Stimulated activated CD4-positive, alpha-beta T cell treated with anti-CD3 and anti-CD28 coated beads, Interleukin-4, amount 100 ng/mL, for 48 hours (primary cell): Measurements from ENCODE around the gene KLK6.
"Not testable (repeated sequence)": the region's sequence is repeated elsewhere in the genome, so short reads cannot be mapped to it uniquely, and the experiment has no call there.

Source experiments
- DNase-seq, 2 donors: peaks; one replicate each; pipeline ENCODE4 v3.0.0-alpha.2; 2020; ENCODE audit warnings: low read depth in 2 of 2

The KLK6 gene

GRCh38 chr19:50992666-50993035 lies 23.3 kb upstream of the KLK6 start:
- DNase-seq: no peak

GRCh38 chr19:50984416-50984815 lies 15.0 kb upstream of the KLK6 start:
- not testable (repeated sequence) for DNase-seq

- DNase-seq: no peak
Observed at GRCh38 chr19:50983625-50984292, 14.4 kb upstream of the KLK6 start, which contains the start of gene KLK7. KLK7 (minus strand) TSS chr19:50983917; CDS start chr19:50982399, 1,518 bp downstream.

GRCh38 chr19:50982186-50982585 lies 12.8 kb upstream of the KLK6 start:
- DNase-seq: no peak

GRCh38 chr19:50981587-50982146 lies 12.3 kb upstream of the KLK6 start:
- no peak for DNase-seq

GRCh38 chr19:50980208-50980607 lies 10.8 kb upstream of the KLK6 start:
- DNase-seq: no peak

- no peak for DNase-seq
Observed at GRCh38 chr19:50979758-50980157, 10.4 kb upstream of the KLK6 start.

GRCh38 chr19:50978772-50979390 lies 9.5 kb upstream of the KLK6 start:
- no peak for DNase-seq

- no peak for DNase-seq
Observed at GRCh38 chr19:50977626-50978025, 8.2 kb upstream of the KLK6 start.

- DNase-seq: no peak
Observed at GRCh38 chr19:50975766-50976165, 6.4 kb upstream of the KLK6 start.

- no peak for DNase-seq
Observed at GRCh38 chr19:50974702-50975556, 5.5 kb upstream of the KLK6 start.

GRCh38 chr19:50972795-50973376 lies 3.5 kb upstream of the KLK6 start:
- DNase-seq: no peak

GRCh38 chr19:50969810-50970209 lies 419 bp upstream of the KLK6 start:
- not testable (repeated sequence) for DNase-seq

- no peak for DNase-seq
Observed at GRCh38 chr19:50968716-50969412, 527 bp downstream of the KLK6 start.

- DNase-seq: no peak
Observed at GRCh38 chr19:50967929-50968715, 1.3 kb downstream of the KLK6 start.

- DNase-seq: no peak
Observed at GRCh38 chr19:50964266-50964665, 5.1 kb downstream of the KLK6 start.

GRCh38 chr19:50963381-50963780 lies 6.0 kb downstream of the KLK6 start:
- no peak for DNase-seq

GRCh38 chr19:50962245-50962644 lies 7.1 kb downstream of the KLK6 start:
- DNase-seq: no peak

GRCh38 chr19:50959731-50960500 lies 9.5 kb downstream of the KLK6 start:
- DNase-seq: no peak

- DNase-seq: no peak
Observed at GRCh38 chr19:50957587-50957986, 11.8 kb downstream of the KLK6 start.
